Endothelial cell of umbilical vein (primary cell): ENCODE results near the gene CTSF. TPM values are rescaled to one million over a fixed set of nuclear protein-coding genes. Genes with fewer than 3 reads are reported as not detected.

Experiments
- BruUV-seq: library from RNA; stranded (reverse); fragments of 400-500 nt; replicated peaks from 2 replicates; lab custom pipeline; 2021; lab: Mats Ljungman, UMichigan
- CTCF ChIA-PET: fragments of 300-600, 350-600 bp; sonication (Branson Sonifier 250); formaldehyde crosslinking; loops from one replicate; lab custom pipeline; 2021; ENCODE audit warnings: antibody characterized with exemption, inconsistent platforms; lab: Charles Lee
- POLR2A ChIA-PET: fragments of 300-600, 350-600 bp; sonication (Branson Sonifier 250); formaldehyde crosslinking; loops from one replicate; lab custom pipeline; 2021; ENCODE audit warnings: antibody characterized with exemption, inconsistent platforms; lab: Charles Lee
- DNase-seq: peaks from one replicate; pipeline ENCODE4 v3.0.0-alpha.2; 2011; ENCODE audit warnings: low read depth, low spot score
- FAIRE-seq: peaks from 2 replicates; lab custom pipeline; 2011; peaks lifted over from hg19 to GRCh38; lab: Jason Lieb, UNC
- H2AFZ ChIP-seq: 2 replicates; pipeline ENCODE4 v1.6.0; 2012; ENCODE audit warnings: low read depth, low read length, control low read depth, inconsistent platforms
- H3K27ac ChIP-seq: 2 replicates; pipeline ENCODE4 v1.5.1; 2011; ENCODE audit warnings: low read depth, mild to moderate bottlenecking, control low read depth, low read length, moderate library complexity; ENCODE audit not compliant: insufficient read depth
- H3K27me3 ChIP-seq, 2 experiments: 2 replicates each; pipeline versions ENCODE4 v1.6.0 to v1.6.1; 2011; ENCODE audit warnings: low read length in 2 of 2, mixed read lengths in 1 of 2; ENCODE audit not compliant: control insufficient read depth in 2 of 2, insufficient read depth in 2 of 2
- H3K36me3 ChIP-seq, 2 experiments: 2 replicates in 1 of 2; 3 replicates in 1 of 2; pipeline ENCODE4 v1.5.1; 2011; ENCODE audit warnings: low read length in 2 of 2, mild to moderate bottlenecking in 1 of 2, moderate library complexity in 1 of 2; ENCODE audit not compliant: control insufficient read depth in 2 of 2, insufficient read depth in 2 of 2; ENCODE audit errors: extremely low read depth in 1 of 2
- H3K4me1 ChIP-seq: 3 replicates; pipeline ENCODE4 v1.5.1; 2011; ENCODE audit warnings: mild to moderate bottlenecking, low read length; ENCODE audit not compliant: control insufficient read depth, insufficient read depth; ENCODE audit errors: extremely low read depth
- H3K4me2 ChIP-seq: 2 replicates; pipeline ENCODE4 v1.6.1; 2011; ENCODE audit warnings: low read length, control low read depth, mixed read lengths; ENCODE audit not compliant: insufficient read depth
- H3K4me3 ChIP-seq, 3 experiments: fragments of 200-600 bp in 1 of 3; sonication (generic), shearing (Covaris generic) in 1 of 3; replicated peaks in 1 of 3; 2 replicates each; pipeline ENCODE4 v1.5.1; 2011 to 2016; ENCODE audit warnings: control low read depth in 3 of 3, low read length in 3 of 3, mild to moderate bottlenecking in 2 of 3, inconsistent platforms in 1 of 3, low read depth in 1 of 3, moderate library complexity in 1 of 3; ENCODE audit not compliant: insufficient read depth in 1 of 3
- H3K79me2 ChIP-seq: 2 replicates; pipeline ENCODE4 v1.6.0; 2012; ENCODE audit warnings: low read length, inconsistent platforms; ENCODE audit not compliant: control insufficient read depth, insufficient read depth
- H3K9ac ChIP-seq: replicated peaks from 2 replicates; pipeline ENCODE3; 2011; ENCODE audit warnings: low read length, control low read depth; ENCODE audit not compliant: insufficient read depth; ENCODE audit errors: extremely low read depth
- H3K9me1 ChIP-seq: replicated peaks from 3 replicates; pipeline ENCODE4 v1.6.0; 2011; ENCODE audit warnings: mild to moderate bottlenecking, low read length; ENCODE audit not compliant: control insufficient read depth, insufficient read depth; ENCODE audit errors: extremely low read depth
- H3K9me3 ChIP-seq: replicated peaks from 2 replicates; pipeline ENCODE4 v1.5.1; 2012; ENCODE audit warnings: low read length, inconsistent platforms; ENCODE audit not compliant: control insufficient read depth, insufficient read depth
- H4K20me1 ChIP-seq: replicated peaks from 2 replicates; pipeline ENCODE3; 2011; ENCODE audit warnings: mild to moderate bottlenecking, low read length; ENCODE audit not compliant: control insufficient read depth, insufficient read depth; ENCODE audit errors: extremely low read depth
- EZH2 ChIP-seq: IDR thresholded peaks from 2 replicates; pipeline ENCODE4 v1.6.1; 2012; ENCODE audit warnings: borderline replicate concordance, low read depth, mild to moderate bottlenecking, moderate library complexity, low read length, inconsistent platforms; ENCODE audit not compliant: severe bottlenecking
- FOS ChIP-seq: IDR thresholded peaks from 2 replicates; pipeline ENCODE4 v1.6.1; 2011; ENCODE audit warnings: mild to moderate bottlenecking, low read length, moderate library complexity, borderline replicate concordance; ENCODE audit not compliant: insufficient read depth
- GATA2 ChIP-seq: IDR thresholded peaks from 2 replicates; pipeline ENCODE4 v1.7.0; 2011; ENCODE audit warnings: low read depth, mild to moderate bottlenecking, moderate library complexity, mixed read lengths, low read length; ENCODE audit not compliant: insufficient read length, insufficient read depth
- JUN ChIP-seq: IDR thresholded peaks from 2 replicates; pipeline ENCODE4 v1.6.1; 2011; ENCODE audit warnings: borderline replicate concordance, low read depth; ENCODE audit not compliant: insufficient read length, insufficient read depth
- MAX ChIP-seq: IDR thresholded peaks from 2 replicates; pipeline ENCODE4 v1.6.1; 2011; ENCODE audit not compliant: insufficient read depth, insufficient read length
- MYC ChIP-seq: IDR thresholded peaks from one replicate; pipeline ENCODE4 v1.6.1; 2011; ENCODE audit warnings: mild to moderate bottlenecking, low read depth, low read length
- POLR2A ChIP-seq: IDR thresholded peaks from 2 replicates; pipeline ENCODE4 v1.6.1; 2012; ENCODE audit warnings: low read depth, mild to moderate bottlenecking, control low read depth, low read length
- POLR2AphosphoS5 ChIP-seq: IDR thresholded peaks from 2 replicates; pipeline ENCODE4 v1.6.1; 2012; ENCODE audit warnings: low read depth, mild to moderate bottlenecking, control low read depth, low read length, moderate library complexity; ENCODE audit not compliant: insufficient read depth
- dilution Hi-C: fragments of 300-500 bp; cut with MboI; formaldehyde crosslinking; loops from one replicate; pipeline ENCODE4 v1.15.0; 2019; ENCODE audit warnings: low sequenced_read_pairs; ENCODE audit not compliant: extremely low pct_ligation_motif_present
- intact Hi-C: fragments of 100-400 bp; cut with micrococcal nuclease; formaldehyde crosslinking; loops from one replicate; pipeline ENCODE4 v1.10.0; 2022
- polyA plus RNA-seq, 4 experiments: library from polyadenylated mRNA; depleted of rRNA in 3 of 4; stranded (reverse) in 3 of 4; unstranded in 1 of 4; fragments of >200 nt; gene quantifications; 2 replicates each; pipeline versions ENCODE4 v1.2.1 to v1.2.3, GENCODE V29; 2011 to 2012; ENCODE audit warnings: missing spikeins in 1 of 4
- total RNA-seq: library from RNA; stranded (reverse); gene quantifications from 2 replicates; pipeline ENCODE4 v1.2.3, GENCODE V29; 2021
- TF ChIP-seq, protein P1 (sequence below), 2 donors: IDR thresholded peaks; 1 replicate in 1 of 2; 2 replicates in 1 of 2; pipeline ENCODE4 v1.5.1; 2011; ENCODE audit warnings: low read length in 2 of 2, mild to moderate bottlenecking in 2 of 2, moderate library complexity in 2 of 2, control low read depth in 1 of 2, inconsistent platforms in 1 of 2, low read depth in 1 of 2; ENCODE audit not compliant: insufficient read depth in 1 of 2; ENCODE audit errors: extremely low read depth in 1 of 2

The CTSF gene
- total and polyA plus RNA-seq, 2 donors (not counting 3 experiments of a cell fraction or from before 2014, with no cell fraction given), result 14.4 to 27.7 TPM

DNA sequence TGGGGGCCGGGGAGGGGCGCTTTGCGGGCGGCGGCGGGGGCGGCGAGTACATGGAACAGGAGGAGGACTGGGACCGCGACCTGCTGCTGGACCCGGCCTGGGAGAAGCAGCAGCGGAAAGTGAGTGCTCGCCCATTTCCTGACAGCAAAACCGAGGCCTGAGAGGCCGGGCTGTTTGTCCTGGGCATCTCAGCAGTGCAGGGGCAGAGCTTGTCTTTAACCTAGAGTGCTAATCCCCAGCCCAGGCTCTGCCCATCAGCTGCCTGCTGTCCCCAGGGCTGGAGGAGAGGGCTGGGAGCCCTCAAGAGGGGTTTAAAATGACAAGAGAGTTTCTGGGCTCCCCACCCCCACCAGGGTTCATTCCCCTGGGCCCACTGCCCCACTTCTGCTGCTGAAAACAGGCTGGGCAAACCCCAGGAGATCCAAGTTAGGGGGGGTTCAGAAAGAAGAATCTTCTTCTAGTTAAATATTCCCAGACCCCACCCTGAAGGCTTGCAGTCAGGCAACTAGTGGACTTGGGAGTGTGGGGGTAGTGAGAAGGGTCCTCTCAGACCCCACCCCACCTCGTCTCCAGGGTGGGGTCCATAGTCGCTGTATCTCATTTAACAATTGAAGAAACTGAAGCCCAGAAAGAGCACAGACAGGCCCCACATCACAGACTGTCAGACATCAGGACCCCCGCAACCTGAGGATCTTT is 21.3 kb downstream of the CTSF start:
- no peak overlapping the region for H3K9ac ChIP-seq
- no peak for FAIRE-seq
- POLR2A ChIA-PET, result interaction anchor here (1.3 kb wide), 1 partner anchor 131 kb away, joined by 3 read pairs; no protein-coding TSS in a partner anchor
- no TSS peak for BruUV-seq
- no peak overlapping the region for H3K27ac ChIP-seq
- peaks cover 0 to 2% of the 10 kb centered on the region in 2 experiments for H3K36me3 ChIP-seq
- H3K27me3 ChIP-seq, result no peaks in the 10 kb centered on the region
- H2AFZ ChIP-seq, result peak overlapping the region; percentile 93
- no peak for DNase-seq
- no peaks in the 10 kb centered on the region for H3K9me1 ChIP-seq
- dilution Hi-C loops (no loop called here), intact Hi-C loops (loop anchor here (1.0 to 2.0 kb wide), 2 partner anchors 66 to 69 kb away; partner anchors contain the start of genes DPP3 and RBM14)
- TF ChIP-seq, protein P1, sequence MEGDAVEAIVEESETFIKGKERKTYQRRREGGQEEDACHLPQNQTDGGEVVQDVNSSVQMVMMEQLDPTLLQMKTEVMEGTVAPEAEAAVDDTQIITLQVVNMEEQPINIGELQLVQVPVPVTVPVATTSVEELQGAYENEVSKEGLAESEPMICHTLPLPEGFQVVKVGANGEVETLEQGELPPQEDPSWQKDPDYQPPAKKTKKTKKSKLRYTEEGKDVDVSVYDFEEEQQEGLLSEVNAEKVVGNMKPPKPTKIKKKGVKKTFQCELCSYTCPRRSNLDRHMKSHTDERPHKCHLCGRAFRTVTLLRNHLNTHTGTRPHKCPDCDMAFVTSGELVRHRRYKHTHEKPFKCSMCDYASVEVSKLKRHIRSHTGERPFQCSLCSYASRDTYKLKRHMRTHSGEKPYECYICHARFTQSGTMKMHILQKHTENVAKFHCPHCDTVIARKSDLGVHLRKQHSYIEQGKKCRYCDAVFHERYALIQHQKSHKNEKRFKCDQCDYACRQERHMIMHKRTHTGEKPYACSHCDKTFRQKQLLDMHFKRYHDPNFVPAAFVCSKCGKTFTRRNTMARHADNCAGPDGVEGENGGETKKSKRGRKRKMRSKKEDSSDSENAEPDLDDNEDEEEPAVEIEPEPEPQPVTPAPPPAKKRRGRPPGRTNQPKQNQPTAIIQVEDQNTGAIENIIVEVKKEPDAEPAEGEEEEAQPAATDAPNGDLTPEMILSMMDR (IDR thresholded peaks at IDR 0.05; ENCODE audit: extremely low read depth in 1 of 2, insufficient read depth in 1 of 2, low read depth in 1 of 2, low read length in 2 of 2), result no peak
- TF ChIP-seq JUN (no peak), MAX (no peak), FOS (no peak), POLR2AphosphoS5 (no peak), EZH2 (no peak), POLR2A (no peak), GATA2 (no peak), MYC (no peak)
- peaks cover 33% of the 10 kb centered on the region for H3K4me1 ChIP-seq
- H3K4me2 ChIP-seq, result no peak overlapping the region
- H3K9me3 ChIP-seq, result no peaks in the 10 kb centered on the region
- CTCF ChIA-PET, result interaction anchor here (1.7 to 2.2 kb wide), 2 partner anchors 22 to 131 kb away, joined by 8 to 25 read pairs; partner anchors contain the start of genes CTSF and RBM4B
- H3K4me3 ChIP-seq, result no peak overlapping the region
- no peaks in the 10 kb centered on the region for H4K20me1 ChIP-seq
- H3K79me2 ChIP-seq, result peaks cover 5% of the 10 kb centered on the region
